GM13976 (cell line): Measurements from ENCODE around the gene ATXN1L.

Experiments
- DNase-seq: peaks from one replicate; pipeline ENCODE4 v3.0.0; 2012; ENCODE audit warnings: low spot score
- in situ Hi-C: fragments of 300-500 bp; cut with MboI; formaldehyde crosslinking; loops from one replicate; pipeline ENCODE4 v1.12.0; 2022; ENCODE audit warnings: low sequenced_read_pairs, mixed read lengths, inconsistent platforms; ENCODE audit not compliant: unreplicated experiment
- TF ChIP-seq, protein P1 (sequence below): IDR thresholded peaks from 2 replicates; pipeline ENCODE4 v1.5.1; 2012; ENCODE audit warnings: borderline replicate concordance, mild to moderate bottlenecking; ENCODE audit not compliant: insufficient read depth; ENCODE audit errors: extremely low read depth, missing control alignments, control extremely low read depth

ATXN1L gene

DNA sequence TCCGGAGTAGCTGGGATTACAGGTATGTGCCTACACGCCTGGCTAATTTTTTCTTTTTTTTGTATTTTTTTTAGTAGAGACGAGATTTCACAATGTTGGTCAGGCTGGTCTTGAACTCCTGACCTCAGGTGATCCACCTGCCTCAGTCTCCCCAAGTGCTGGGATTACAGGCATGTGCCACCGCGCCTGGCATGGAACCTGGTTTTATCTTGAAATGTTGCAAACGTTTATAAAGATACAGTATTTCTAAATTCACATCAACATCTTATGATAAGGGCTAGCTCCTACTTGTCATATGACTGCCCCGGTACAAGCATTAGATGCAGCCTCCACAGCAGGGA lies 48.1 kb downstream of the ATXN1L start:
- in situ Hi-C loops = no loop called here
- TF ChIP-seq, protein P1, sequence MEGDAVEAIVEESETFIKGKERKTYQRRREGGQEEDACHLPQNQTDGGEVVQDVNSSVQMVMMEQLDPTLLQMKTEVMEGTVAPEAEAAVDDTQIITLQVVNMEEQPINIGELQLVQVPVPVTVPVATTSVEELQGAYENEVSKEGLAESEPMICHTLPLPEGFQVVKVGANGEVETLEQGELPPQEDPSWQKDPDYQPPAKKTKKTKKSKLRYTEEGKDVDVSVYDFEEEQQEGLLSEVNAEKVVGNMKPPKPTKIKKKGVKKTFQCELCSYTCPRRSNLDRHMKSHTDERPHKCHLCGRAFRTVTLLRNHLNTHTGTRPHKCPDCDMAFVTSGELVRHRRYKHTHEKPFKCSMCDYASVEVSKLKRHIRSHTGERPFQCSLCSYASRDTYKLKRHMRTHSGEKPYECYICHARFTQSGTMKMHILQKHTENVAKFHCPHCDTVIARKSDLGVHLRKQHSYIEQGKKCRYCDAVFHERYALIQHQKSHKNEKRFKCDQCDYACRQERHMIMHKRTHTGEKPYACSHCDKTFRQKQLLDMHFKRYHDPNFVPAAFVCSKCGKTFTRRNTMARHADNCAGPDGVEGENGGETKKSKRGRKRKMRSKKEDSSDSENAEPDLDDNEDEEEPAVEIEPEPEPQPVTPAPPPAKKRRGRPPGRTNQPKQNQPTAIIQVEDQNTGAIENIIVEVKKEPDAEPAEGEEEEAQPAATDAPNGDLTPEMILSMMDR = no peak
- DNase-seq = peak; percentile 38

GRCh38 chr16:71894229-71894920 lies 48.6 kb downstream of the ATXN1L start:
- TF ChIP-seq, protein P1 = peak; percentile 22
- in situ Hi-C loops = no loop called here
- DNase-seq = no peak

GRCh38 chr16:71894921-71895678 lies 49.3 kb downstream of the ATXN1L start, which contains the start of gene IST1:
TSS of gene IST1 (plus strand) at chr16:71895531. CDS start at chr16:71915641, 20,110 bp downstream.
- TF ChIP-seq, protein P1 = no peak
- in situ Hi-C loops = no loop called here
- DNase-seq = peak; percentile 98

GRCh38 chr16:71895679-71896365 lies 50.0 kb downstream of the ATXN1L start:
- TF ChIP-seq, protein P1 = no peak
- DNase-seq = peak; percentile 49
- in situ Hi-C loops = no loop called here

DNA sequence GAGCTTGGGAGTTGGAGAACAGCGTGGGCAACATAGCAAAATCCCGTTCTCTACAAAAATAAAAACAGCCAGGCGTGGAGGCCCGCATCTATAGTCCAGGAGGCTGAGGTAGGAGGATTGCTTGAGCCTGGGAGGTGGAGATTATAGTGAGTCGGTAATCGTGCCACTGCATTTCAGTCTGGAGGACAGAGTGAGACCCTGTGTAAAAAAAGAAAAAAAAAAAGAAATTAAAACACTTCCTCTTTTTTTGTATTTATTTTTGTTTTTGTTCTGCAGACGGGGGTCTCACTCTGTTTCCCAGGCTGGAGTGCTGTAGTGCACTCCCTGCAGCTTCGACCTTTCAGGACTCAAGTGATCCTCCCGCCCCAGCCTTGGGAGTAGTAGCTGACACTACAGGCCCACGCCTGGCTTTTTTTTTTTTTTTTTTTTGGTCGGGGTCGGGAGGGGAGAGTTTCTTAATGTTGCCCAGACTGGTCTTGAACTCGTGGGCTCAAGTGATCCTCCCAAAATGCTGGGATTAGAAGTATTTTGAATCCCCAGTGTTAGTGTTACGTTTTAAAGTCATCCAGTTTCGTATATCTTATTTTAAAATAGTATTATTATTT lies 51.1 kb downstream of the ATXN1L start:
- TF ChIP-seq, protein P1 = no peak
- no peak for DNase-seq
- in situ Hi-C loops = no loop called here

DNA sequence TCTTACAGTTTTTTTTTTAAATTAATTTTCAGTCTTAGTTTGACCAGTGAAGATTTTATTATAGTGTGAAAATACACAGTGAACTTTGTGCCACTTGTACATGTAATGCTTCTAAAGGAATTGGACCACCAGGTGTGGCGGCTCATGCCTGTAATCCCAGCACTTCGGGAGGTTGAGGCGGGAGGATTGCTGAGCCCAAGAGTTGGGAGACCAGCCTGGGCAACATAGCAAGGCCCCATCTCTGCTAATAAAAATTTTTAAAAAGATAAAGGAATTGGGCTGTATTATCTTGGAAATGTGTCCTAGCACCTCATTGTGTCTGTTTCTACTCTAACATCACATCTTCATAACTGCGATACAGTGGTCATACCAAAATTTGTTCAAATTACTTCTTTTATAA lies 53.4 kb downstream of the ATXN1L start:
- TF ChIP-seq, protein P1 = no peak
- DNase-seq = no peak
- in situ Hi-C loops = no loop called here
